Effector CD4-positive, alpha-beta T cell (primary cell): ENCODE data around the gene CLDN10. TPM values are rescaled to one million over a fixed set of nuclear protein-coding genes. Genes with fewer than 3 reads are reported as not detected.
"Not testable (repeated sequence)": the region's sequence is repeated elsewhere in the genome, so short reads cannot be mapped to it uniquely, and the experiment has no call there.

Experiments used
- DNase-seq: peaks from one replicate; pipeline ENCODE4 v3.0.0-alpha.2; 2020
- total RNA-seq: gene quantifications from one replicate; lab custom pipeline; 2026; lab: John Stamatoyannopoulos, UW

The CLDN10 gene, protein sequence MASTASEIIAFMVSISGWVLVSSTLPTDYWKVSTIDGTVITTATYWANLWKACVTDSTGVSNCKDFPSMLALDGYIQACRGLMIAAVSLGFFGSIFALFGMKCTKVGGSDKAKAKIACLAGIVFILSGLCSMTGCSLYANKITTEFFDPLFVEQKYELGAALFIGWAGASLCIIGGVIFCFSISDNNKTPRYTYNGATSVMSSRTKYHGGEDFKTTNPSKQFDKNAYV
- not detected for total RNA-seq

DNA sequence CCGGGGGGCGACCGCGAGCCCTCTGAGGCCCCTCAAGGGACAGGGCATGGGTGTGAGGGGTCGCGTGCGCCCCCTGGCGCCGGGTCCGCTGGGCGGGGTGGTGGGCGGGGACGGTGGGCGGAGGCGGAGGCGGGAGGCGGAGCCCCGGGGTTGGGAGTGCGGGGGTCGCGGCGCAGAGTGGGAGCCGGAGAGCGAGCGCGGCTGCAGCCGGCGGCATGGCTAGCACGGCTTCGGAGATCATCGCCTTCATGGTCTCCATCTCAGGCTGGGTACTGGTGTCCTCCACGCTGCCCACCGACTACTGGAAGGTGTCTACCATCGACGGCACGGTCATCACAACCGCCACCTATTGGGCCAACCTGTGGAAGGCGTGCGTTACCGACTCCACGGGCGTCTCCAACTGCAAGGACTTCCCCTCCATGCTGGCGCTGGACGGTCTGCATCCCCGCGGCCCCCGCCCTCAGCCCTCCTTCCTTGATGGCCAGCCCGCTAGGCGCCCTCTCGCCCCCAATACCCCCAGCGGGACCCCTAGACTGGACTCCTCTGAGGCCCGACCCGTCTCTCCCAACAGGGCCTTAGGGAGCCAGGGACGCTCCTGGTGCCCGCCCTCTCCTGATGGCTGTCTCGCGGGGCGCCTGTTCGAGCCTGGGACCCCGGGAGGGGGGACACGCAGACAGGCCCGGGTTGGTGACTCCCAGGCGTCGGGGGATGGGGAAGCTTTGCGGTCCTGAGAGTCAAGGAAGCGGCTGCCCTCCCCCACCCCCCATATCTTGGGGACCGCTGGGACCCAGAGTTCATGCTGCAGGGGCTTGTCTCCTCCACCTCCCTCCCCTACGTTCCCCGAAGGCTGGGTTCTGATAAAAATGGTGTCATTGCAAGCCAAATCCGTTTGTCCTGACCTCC is at the start of gene CLDN10:
CLDN10 (plus strand) TSS at position 182 of the 903 bp plus-strand sequence; CDS start at position 216, 34 bp downstream.
- DNase-seq: no peak

DNA sequence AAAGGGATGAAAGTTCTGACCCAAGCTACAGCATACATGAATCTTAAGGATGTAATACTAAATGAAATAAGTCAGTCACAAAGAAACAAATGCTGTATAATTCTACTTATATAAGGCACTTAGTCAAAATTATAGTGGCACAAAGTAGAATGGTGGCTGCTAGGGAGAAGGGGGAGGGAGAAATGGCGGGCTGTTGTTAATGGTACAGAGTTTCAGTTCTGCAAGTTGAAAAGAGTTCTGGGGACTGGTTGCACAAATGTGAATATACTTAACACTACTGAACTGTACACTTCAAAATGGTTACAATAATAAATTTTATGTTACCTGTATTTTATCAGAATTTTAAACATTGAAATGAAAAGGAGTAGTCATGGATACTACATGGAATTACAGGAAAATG is 48.9 kb upstream of the CLDN10 start:
- no peak for DNase-seq

DNA sequence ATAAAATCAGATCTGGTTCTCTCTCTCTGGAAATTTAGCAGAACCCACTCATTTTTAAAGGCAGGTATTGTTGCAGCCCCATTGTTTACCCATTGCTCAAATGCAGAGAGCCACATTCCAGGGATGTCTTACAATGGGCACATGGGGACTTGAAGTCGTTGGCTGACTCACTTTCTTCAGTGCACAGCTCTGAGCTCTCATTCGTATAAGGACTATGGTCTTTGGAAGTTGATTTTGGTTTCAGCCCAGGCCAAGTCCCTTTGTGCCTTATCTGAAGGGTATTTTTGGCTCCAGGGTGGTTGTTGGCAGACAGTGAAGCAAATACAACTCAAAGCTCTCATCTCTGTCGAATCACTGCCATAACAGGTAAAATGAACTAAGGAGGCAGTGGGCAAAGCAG is 47.3 kb upstream of the CLDN10 start:
- DNase-seq: no peak

DNA sequence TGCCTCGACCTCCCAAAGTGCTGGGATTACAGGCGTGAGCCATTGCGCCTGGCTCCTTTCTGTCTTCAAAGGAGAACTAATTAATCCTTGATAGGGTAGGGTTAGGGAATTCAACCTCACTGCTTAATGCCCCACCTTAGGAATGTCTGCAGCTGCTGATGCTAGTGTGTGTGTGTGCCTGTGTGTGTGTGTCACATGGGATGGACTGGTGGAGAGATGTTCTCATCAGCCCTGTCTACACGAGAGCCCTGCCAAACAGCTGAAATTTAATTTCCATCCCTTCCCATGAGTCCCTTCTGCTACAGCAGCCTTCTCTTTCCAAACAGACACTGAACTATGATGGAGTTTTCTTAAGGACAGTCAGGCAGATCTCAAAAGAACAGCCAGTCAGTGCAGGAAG is 46.5 kb upstream of the CLDN10 start:
- DNase-seq: no peak

DNA sequence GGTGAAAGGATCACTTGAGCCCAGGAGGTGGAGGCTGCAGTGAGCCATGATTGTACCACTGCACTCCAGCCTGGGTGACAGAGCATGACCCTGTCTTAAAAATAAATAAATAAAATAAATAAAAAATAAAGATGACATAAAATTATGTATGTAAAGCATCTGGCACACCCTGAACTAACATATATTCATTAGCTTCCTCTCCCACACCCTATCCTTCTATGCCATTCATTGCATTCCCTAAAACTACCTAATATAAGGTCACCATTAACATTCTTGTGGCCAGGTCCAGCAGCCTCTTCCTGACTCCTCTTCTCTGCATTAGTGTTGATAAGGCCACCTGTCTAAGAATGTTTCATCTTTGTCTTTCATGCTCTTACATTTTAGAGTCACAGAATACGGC is 44.5 kb upstream of the CLDN10 start:
- DNase-seq: no peak

DNA sequence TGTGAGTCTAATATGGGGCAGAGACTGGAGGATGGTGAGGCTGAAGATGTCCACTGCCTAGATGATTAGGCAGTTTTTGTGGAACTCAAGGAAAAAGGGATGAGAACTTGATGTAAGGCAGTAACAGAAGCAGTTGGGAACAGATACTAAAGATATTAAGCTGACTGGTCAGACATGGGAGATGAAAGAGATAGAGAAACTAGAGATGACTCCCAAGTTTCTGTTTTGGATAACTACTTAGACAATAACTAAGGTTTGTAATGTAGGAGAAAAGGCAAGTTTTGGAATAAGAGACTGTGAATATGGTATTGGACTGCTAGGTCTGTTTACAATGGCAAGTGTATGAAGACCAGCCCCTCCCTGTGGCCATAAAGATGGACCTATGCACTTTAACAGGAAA is 43.5 kb upstream of the CLDN10 start:
- DNase-seq: no peak

DNA sequence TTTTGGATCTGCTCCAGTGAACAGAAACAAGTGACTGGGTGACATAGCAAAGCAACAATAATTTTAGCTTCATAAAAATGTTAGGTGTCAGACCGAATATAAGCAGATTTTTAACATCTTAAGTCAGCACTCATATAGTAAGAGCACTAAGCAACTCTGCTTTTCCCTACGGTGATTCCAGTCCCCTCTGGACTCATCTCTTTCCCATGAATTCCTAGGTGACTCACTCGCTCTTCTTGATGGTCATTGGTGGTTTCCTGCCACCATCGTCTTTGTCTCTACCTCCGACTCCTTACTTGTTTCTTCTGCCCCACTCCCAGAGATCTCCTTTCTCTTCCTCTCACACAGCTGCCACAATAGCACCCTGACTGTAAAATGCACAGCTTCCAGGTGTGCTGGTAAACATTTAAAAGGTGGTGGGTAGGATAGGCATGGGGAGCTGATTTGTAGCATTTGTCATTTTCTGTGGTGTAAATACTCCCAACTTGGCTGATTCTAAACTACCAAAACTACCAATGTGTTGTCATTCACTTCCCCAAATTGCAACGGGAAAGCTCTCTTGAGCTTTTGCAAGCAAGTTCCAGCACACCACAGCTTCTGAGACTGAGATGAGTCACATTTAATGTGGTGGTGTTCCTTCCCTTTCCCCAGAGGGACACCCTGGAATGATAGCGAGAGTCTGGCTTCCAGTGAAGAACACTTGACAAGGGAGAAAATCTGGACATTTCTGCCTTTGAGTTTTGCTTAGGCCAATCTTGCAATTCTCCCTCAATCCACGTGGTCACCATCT is 42.8 kb upstream of the CLDN10 start:
- DNase-seq: no peak

DNA sequence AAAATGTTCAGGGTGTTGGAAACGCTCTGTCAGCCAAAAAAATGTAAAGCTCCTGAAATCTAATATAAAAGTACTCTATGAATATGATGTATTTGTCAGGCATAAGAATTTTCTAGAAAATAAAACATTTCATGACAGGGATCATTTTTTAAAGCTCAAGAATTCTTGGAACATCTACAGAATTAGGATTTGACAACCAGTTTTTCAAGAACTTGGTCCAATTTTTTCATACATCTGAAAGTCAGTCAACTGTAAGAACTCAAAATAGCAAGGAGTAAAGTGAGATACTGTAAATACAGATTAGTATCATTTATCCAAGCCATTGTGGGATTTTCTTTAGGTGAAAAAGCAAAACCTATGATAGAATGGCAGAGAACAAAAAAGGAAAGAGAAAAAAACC is 41.6 kb upstream of the CLDN10 start:
- no peak for DNase-seq

DNA sequence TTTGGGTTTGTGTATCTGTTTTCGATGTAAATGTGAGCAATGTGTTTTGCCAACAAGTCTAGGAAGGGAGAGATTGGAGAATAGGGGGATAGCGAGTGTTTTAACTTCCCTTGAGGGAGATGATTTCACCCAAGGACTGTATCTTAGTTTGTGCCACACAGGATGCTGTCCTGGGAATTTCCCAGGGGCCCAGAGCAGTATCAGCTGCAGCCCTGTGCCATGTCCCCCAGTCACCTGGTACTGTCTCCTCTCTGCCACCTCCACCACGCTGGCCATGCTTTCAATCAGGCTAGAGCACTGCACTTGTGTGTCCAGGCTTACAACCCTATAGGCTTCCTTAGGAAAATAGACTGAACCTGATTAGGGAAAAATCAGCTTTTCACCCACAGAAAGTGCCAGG is 40.1 kb upstream of the CLDN10 start:
- no peak for DNase-seq

DNA sequence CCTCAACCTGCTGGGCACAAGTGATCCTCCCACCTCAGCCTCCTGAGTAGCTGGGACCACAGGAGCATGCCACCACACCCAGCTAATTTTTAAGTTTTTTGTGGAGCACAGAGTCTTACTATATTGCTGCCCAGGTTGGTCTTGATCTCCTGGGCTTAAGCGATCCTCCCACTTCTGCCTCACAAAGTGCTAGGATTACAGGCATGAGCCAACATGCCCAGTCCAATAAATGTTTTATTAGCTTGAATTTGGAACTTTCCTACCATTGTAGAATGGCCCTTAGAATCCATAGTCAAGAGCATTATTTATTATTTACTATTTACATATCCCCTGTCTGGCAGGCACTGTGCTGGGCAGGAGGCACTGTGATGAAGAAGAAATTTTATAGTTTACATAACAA is 39.6 kb upstream of the CLDN10 start:
- no peak for DNase-seq

DNA sequence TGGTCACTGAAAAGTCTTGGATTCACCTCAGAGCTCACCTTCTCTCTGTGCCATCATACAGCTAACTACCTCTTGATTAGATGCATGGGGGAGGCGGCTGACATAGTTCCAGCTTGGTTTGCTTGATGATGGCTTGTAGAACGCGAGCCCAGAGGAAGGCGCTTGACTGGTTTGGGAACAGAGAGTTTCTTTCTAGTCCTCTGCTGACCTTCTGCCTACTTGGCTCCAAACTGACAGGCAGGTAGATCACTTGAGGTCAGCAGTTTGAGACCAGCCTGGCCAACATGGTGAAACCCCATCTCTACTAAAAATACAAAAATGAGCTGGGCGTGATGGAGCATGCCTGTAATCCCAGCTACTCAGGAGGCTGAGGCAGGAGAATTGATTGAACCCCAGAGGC is 36.9 kb upstream of the CLDN10 start:
- DNase-seq: not testable (repeated sequence)

DNA sequence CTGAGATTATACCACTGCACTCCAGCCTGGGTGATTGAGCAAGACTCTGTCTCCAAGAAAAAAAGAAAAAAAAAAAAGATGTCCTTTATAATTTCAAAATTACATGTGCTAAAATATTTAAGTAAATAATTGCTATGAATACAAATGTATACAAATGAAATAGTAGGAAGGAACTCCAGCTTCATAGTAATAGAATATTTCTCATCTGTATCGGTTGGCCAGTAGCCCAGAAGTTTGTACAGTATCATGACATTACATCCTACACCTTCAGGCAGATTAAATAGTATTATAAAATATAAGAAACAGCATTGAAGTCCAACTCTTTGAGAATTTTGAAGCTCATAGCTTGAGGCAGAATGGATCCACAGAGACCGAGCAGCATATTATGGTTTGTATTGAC is 36.5 kb upstream of the CLDN10 start:
- no peak for DNase-seq

DNA sequence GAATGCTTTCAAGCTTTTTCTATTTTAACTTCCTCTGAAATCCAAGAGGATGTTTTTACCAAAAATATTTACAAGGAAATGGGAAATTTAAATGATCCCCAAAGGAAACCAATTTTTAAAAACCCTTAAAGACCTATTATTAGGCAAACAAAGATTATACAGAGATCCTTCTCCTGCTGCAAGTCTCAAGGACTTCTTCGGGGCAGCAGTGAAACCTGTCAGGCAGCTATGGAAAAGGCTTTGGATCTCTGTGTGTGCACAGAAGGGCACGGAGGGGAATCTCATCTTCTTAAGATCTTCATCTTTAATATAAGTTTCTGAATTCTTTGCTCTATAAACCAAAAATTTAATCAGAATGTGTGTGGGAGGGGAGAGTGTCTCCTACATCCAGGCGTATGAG is 36.0 kb upstream of the CLDN10 start:
- no peak for DNase-seq

DNA sequence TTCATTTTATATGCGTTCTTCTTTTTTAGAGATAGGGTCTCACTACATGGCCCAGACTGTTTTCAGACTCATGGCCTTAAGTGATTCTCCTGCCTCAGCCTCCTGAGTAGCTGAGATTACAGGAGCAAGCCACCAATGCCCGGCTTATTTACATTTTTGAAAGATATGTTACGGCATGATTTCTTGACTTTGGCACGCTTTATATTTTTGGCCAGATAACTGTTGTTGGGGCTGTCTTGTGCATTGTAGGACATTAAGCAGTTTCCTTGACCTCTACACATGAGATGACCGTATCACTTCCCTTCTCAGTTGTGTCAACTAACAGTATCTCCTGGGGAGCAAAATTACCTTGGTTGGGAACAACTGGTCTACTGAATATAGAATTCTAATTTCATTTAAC is 28.9 kb upstream of the CLDN10 start:
- DNase-seq: no peak

DNA sequence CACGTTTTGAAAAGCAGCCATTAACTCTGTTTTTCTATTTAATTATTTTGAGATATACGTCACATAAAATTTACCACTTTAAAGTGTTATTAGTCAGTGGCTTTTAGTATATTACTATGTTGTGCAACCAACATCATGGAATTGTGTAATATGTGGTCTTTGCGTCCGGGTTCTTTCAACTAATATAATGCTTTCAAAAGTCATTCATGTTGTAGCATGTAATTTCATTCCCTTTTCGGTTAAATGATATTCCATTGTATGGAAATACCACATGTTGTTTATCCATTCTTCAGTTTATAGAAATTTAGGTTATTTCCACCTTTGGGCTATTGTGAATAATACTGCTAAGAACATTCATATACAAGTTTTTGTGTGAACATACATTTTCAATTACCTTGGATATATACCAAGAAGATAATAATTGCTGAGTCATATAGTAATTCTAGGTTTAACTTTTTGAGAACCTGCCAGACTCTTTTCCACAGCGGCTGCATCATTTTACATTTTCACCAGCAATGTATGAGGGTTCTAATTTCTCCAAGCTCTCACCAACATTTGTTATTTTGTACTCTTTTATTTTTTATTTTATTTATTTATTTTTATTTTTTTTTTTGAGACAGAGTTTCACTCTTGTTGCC is 28.1 kb upstream of the CLDN10 start:
- DNase-seq: no peak

DNA sequence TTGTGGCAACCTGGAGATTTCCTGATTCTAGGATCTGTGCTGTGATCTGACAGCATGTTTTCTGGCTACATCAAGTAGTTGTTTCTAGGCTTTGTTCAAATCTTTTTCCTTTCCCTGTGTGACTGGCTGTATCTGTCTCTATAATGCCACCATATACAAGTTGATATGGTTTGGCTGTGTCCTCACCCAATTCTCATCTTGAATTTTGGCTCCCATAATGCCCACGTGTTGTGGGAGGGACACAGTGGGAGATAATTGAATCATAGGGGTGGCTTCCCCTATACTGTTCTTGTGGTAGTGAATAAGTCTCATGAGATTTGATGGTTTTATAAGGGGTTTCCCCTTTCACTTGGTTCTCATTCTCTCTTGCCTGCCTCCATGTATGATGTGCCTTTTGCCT is 24.6 kb upstream of the CLDN10 start:
- DNase-seq: no peak

DNA sequence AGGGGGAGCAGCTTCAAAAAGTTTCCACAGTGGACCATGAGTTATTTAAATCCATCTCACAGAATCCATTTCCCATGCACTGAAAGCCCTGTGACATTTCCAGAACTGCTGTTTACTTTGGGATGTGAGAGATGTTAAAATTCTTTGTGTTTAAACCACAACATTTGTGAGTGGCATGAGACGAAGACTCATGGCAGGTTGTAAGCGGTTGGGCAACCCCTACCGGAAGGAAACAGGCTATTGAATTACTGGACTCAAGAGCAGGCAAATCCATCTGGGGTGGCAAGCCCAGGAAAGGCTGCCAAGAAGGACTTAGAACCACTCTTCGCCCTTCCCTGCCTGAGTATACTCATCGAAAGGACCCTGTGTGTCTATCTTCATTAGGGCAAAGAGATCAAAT is 22.3 kb upstream of the CLDN10 start:
- DNase-seq: no peak

DNA sequence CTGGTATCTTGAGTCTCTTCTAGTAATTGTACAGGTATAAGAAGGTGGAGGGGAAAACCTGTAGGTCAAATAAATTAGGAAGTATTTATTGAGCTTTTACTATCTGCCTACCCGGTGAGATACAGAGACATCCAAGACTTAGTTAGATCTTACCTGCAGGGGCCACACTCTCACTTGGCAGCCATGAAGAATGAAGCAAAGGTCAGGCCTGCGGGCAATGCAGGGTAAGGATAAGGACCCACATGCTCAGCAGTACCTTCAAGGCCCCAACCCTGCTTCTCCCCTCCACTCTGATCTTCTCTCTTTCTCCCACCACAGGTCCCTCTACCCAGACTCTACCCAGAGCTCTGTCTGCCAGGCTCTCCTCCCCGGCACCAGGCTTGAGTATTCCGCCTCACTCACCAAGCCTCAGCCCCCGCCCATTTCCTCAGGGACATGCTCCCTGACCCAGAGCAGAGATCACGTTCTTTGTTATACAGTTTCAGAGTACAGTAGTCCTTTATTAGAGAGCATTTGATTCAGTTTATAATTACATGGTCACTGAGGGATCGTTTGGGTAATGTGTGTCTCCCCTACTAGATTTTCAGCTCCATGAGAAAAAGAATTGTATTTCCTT is 18.9 kb upstream of the CLDN10 start:
- no peak for DNase-seq

DNA sequence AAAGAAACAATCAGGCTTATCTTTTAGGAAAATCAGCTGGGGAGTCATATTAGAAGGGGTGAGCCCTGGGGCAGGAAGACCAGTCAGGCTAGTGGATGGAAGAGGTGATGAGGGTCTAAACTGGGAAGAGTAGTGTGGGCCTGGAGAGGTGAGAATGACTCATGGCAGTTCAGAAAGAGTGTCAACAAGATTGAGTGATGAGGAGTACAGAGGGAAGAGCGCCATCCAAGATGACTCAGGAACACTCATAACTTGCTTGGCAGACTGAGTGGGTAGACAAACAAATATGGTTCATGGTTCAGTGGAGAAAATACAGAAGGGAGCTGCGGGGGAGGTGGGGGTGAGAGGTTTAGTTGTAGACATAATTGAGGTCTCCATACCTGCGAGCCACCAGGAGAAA is 17.3 kb upstream of the CLDN10 start:
- no peak for DNase-seq

DNA sequence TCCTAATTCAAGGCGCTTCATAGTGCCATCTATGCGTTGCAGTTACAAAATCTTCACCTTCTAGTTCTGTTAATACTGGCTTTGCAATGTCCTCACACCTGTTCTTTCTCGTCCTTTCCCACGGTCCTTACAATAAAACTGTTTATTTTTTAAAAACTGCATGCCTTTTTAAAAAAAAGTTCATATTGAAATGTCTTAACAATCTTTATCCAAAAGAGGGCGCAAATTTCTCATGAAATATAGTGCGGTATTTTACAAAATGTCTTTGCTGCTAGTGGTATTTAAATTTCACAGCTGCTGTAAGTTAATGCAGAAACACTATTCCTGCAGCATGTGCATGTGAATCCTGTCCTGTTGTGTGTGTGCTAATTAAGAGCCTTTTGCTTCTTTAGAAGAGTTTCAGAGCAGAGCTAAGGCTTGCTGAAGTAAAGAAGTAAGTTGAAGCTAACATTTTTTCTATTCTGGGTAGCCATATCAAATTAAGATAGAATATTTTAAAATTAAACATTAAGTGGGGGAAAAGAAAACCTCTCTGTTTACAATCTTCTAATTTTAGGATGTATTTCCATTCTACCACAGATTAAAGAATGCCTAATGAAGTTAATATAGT is 15.8 kb upstream of the CLDN10 start:
- no peak for DNase-seq

DNA sequence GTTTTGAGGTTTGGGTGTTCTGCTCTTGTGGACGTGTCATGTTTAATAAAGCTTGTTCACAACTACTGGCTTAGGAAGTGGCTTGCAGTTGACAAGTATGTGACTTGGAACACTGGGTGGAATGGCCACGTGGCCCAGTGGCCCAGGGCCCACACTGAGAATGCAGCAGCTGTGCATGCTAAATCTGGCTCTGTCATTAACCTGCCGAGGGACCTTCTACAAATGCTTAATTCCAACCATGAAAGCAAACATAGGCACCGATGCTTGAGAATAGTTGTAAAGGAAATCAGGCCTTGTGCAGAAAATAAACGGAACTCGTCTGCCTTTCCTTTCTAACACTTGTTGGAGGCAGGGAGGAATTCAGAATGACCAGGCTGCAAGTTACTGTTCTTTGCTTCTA is 11.6 kb upstream of the CLDN10 start:
- DNase-seq: no peak

DNA sequence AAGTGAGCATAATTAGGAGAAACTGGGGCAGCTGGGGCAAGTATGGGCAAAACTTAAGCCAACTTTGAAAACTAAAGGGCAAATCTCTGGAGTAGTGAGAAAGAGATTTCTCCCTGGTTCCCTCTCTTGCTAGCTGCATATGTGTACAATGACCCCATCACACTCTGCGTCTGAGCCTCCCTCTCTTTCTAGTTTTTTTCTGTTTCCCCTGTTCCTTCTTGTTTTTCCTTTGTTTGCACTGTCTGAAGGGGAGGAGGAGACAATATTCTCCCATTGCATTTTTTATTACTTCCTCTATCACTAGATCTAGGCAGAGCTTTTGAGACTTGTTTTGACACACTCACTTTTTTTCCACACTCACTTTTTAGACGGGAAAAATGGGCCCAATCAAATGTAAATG is 11.2 kb upstream of the CLDN10 start:
- DNase-seq: no peak
